Small intestine (tissue), 7 donors: ENCODE measurements around the gene MTUS2. TPM values are rescaled to one million over a fixed set of nuclear protein-coding genes. Genes with fewer than 3 reads are reported as not detected.

Experiments
- DNase-seq, 2 donors: peaks; one replicate each; pipeline versions ENCODE4 v3.0.0 to v3.0.0-alpha.2; 2013
- FAIRE-seq: peaks from 2 replicates; lab custom pipeline; 2012; peaks lifted over from hg19 to GRCh38; lab: Jason Lieb, UNC
- H3K27ac ChIP-seq, 3 donors: one replicate each; pipeline ENCODE4 v1.5.1; 2013; ENCODE audit warnings: low read length in 2 of 3, mild to moderate bottlenecking in 2 of 3, control low read depth in 1 of 3, inconsistent platforms in 1 of 3, low read depth in 1 of 3, moderate library complexity in 1 of 3
- H3K27me3 ChIP-seq, 3 donors: one replicate each; pipeline ENCODE4 v1.6.1; 2013; ENCODE audit warnings: low read length in 3 of 3, inconsistent platforms in 1 of 3; ENCODE audit not compliant: control insufficient read depth in 3 of 3, insufficient read depth in 3 of 3
- H3K36me3 ChIP-seq, 3 donors: one replicate each; pipeline ENCODE4 v1.6.1; 2013; ENCODE audit warnings: low read length in 3 of 3, inconsistent platforms in 1 of 3, low read depth in 1 of 3, mild to moderate bottlenecking in 1 of 3, moderate library complexity in 1 of 3; ENCODE audit not compliant: control insufficient read depth in 3 of 3, insufficient read depth in 2 of 3
- H3K4me1 ChIP-seq, 3 donors: one replicate each; pipeline ENCODE4 v1.6.1; 2013; ENCODE audit warnings: low read length in 2 of 3, inconsistent platforms in 1 of 3, low read depth in 1 of 3, mild to moderate bottlenecking in 1 of 3, moderate library complexity in 1 of 3; ENCODE audit not compliant: control insufficient read depth in 3 of 3, insufficient read depth in 2 of 3
- H3K4me3 ChIP-seq, 3 donors: one replicate each; pipeline ENCODE4 v1.5.1; 2013; ENCODE audit warnings: low read length in 3 of 3, control low read depth in 1 of 3, inconsistent platforms in 1 of 3, low read depth in 1 of 3, mild to moderate bottlenecking in 1 of 3, moderate library complexity in 1 of 3
- H3K9me3 ChIP-seq, 2 donors: one replicate each; pipeline ENCODE4 v1.6.1; 2013; ENCODE audit warnings: low read depth in 1 of 2, low read length in 1 of 2; ENCODE audit not compliant: control insufficient read depth in 2 of 2, insufficient read depth in 1 of 2
- WGBS, 3 donors: extraction: QIAGEN DNeasy Blood & Tissue Kit; methylation state at CpG; one replicate each; pipeline ENCODE4 v1.1.7; 2013; 5-methylcytosine and 5-hydroxymethylcytosine counted together
- polyA plus RNA-seq, 4 donors: library from polyadenylated mRNA; stranded (reverse) in 3 of 4; unstranded in 1 of 4; fragments of 200-250 nt in 3 of 4; fragments of 120-200 nt in 1 of 4; gene quantifications; one replicate each; pipeline versions ENCODE4 v1.2.1 to v1.2.3, GENCODE V29; 2013
- donor health status: healthy with polysubstance abuse.
- donor health status: control.
- donor health status: control.
- donor health status: Bipolar disorder and iron deficiency.
- donor health status: healthy.

MTUS2 gene
- polyA plus RNA-seq, 4 donors = under 0.01 to 0.53 (median 0.22) TPM

- peak in 1 of 2 donors; percentile 10 for DNase-seq
- Histone ChIP-seq H3K27ac (no peak overlapping the region), H3K27me3 (no peaks in the 10 kb centered on the region), H3K4me1 (no peaks in the 10 kb centered on the region), H3K36me3 (no peaks in the 10 kb centered on the region), H3K9me3 (no peaks in the 10 kb centered on the region), H3K4me3 (no peak overlapping the region)
- FAIRE-seq = no peak
- WGBS, 3 donors = 31 to 62% (median 46%) methylated on average over 5 of the region's 5 CpGs
These were observed 134.7 kb downstream of the MTUS2 start for GRCh38 chr13:28954810-28955209.

- H3K4me1 ChIP-seq = no peaks in the 10 kb centered on the region
- no peak overlapping the region for H3K27ac ChIP-seq
- WGBS, 3 donors = 38 to 51% (median 49%) methylated on average over 2 of the region's 2 CpGs
- no peaks in the 10 kb centered on the region for H3K9me3 ChIP-seq
- DNase-seq (no peak), FAIRE-seq (no peak)
- no peaks in the 10 kb centered on the region for H3K36me3 ChIP-seq
- no peak overlapping the region for H3K4me3 ChIP-seq
- H3K27me3 ChIP-seq = no peaks in the 10 kb centered on the region
These were observed 135.3 kb downstream of the MTUS2 start for GRCh38 chr13:28955264-28955966.

- Histone ChIP-seq H3K4me3 (no peak overlapping the region), H3K27ac (no peak overlapping the region), H3K9me3 (no peaks in the 10 kb centered on the region), H3K27me3 (no peaks in the 10 kb centered on the region), H3K36me3 (no peaks in the 10 kb centered on the region), H3K4me1 (no peaks in the 10 kb centered on the region)
- no peak for FAIRE-seq
- 69 to 78% (median 70%) methylated on average over 11 of the region's 11 CpGs for WGBS, 3 donors
- no peak for DNase-seq
These were observed 137.9 kb downstream of the MTUS2 start for GRCh38 chr13:28958018-28958417.

GRCh38 chr13:28958441-28958840, 138.3 kb downstream of the MTUS2 start:
- Histone ChIP-seq H3K27ac (no peak overlapping the region), H3K9me3 (no peaks in the 10 kb centered on the region), H3K4me1 (no peaks in the 10 kb centered on the region), H3K36me3 (no peaks in the 10 kb centered on the region), H3K4me3 (no peak overlapping the region), H3K27me3 (no peaks in the 10 kb centered on the region)
- FAIRE-seq (no peak), DNase-seq (no peak)
- 72 to 89% (median 88%) methylated on average over 3 of the region's 3 CpGs for WGBS, 3 donors

GRCh38 chr13:28964052-28964451, 143.9 kb downstream of the MTUS2 start:
- Histone ChIP-seq H3K27me3 (no peaks in the 10 kb centered on the region), H3K4me1 (no peaks in the 10 kb centered on the region), H3K9me3 (no peaks in the 10 kb centered on the region), H3K4me3 (no peak overlapping the region), H3K36me3 (no peaks in the 10 kb centered on the region), H3K27ac (no peak overlapping the region)
- no peak for FAIRE-seq
- DNase-seq = no peak
- 89 to 94% (median 90%) methylated on average over 1 of the region's 1 CpG for WGBS, 3 donors

GRCh38 chr13:28964803-28965202, 144.7 kb downstream of the MTUS2 start:
- DNase-seq (no peak), FAIRE-seq (no peak)
- H3K36me3 ChIP-seq = no peaks in the 10 kb centered on the region
- no peak overlapping the region for H3K27ac ChIP-seq
- H3K4me1 ChIP-seq = no peaks in the 10 kb centered on the region
- H3K4me3 ChIP-seq = no peak overlapping the region
- no peaks in the 10 kb centered on the region for H3K9me3 ChIP-seq
- 87 to 93% (median 92%) methylated on average over 8 of the region's 8 CpGs for WGBS, 3 donors
- no peaks in the 10 kb centered on the region for H3K27me3 ChIP-seq

- Histone ChIP-seq H3K36me3 (no peaks in the 10 kb centered on the region), H3K27me3 (no peaks in the 10 kb centered on the region), H3K4me3 (no peak overlapping the region), H3K9me3 (no peaks in the 10 kb centered on the region), H3K4me1 (no peaks in the 10 kb centered on the region), H3K27ac (no peak overlapping the region)
- FAIRE-seq = no peak
- no peak for DNase-seq
- WGBS, 3 donors = 77 to 83% (median 79%) methylated on average over 4 of the region's 4 CpGs
These were observed 147.1 kb downstream of the MTUS2 start for GRCh38 chr13:28967029-28967915.

GRCh38 chr13:28976195-28976594, 156.1 kb downstream of the MTUS2 start:
- 71 to 85% (median 83%) methylated on average over 1 of the region's 1 CpG for WGBS, 3 donors
- Histone ChIP-seq H3K27ac (no peak overlapping the region), H3K36me3 (no peaks in the 10 kb centered on the region), H3K9me3 (no peaks in the 10 kb centered on the region), H3K27me3 (no peaks in the 10 kb centered on the region), H3K4me3 (no peak overlapping the region), H3K4me1 (no peaks in the 10 kb centered on the region)
- no peak for FAIRE-seq
- DNase-seq = no peak
